Activated CD8-positive, alpha-beta memory T cell treated with anti-CD3 and anti-CD28 coated beads, Interleukin-2, amount 50 U/mL, for 1 hour (primary cell): ENCODE measurements around the gene SLC16A7.
"Not testable (repeated sequence)": the region's sequence is repeated elsewhere in the genome, so short reads cannot be mapped to it uniquely, and the experiment has no call there.

Source experiments
- DNase-seq: peaks from one replicate; pipeline ENCODE4 v3.0.0-alpha.2; 2020; ENCODE audit errors: extremely low read depth

SLC16A7 gene, protein sequence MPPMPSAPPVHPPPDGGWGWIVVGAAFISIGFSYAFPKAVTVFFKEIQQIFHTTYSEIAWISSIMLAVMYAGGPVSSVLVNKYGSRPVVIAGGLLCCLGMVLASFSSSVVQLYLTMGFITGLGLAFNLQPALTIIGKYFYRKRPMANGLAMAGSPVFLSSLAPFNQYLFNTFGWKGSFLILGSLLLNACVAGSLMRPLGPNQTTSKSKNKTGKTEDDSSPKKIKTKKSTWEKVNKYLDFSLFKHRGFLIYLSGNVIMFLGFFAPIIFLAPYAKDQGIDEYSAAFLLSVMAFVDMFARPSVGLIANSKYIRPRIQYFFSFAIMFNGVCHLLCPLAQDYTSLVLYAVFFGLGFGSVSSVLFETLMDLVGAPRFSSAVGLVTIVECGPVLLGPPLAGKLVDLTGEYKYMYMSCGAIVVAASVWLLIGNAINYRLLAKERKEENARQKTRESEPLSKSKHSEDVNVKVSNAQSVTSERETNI

DNA sequence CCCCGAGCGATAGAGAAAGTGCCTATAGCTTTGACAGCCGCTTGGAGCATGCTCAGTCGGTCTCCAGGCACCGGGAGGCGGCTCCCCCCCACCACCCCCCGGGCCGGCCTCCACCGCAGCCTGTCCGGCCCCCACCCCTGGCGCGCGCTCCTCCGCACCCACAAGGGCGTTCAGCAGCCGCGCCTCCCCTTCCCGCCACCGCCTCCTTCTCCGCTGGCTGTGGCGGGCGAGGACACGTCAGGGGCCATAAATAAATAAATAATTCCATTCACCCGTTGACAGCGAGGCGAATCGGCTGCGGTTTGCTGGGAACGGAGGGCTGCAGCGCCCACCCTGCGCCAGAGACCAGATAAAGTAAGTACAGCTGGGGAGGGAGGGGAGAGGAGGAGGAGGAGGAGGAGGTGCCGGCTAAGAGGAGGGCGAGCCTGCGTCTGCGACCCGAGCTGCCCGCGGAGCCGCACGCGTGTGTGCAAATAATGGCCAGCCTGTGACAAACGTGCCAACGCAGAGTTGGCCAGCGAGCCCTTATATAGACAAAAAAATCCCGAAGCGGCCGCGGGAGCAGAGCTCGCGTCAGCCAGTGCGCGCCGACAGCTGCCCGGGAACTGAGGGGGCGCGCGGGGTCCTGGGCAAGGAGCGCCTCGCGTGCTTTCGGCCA is at the start of gene SLC16A7:
Gene SLC16A7, plus strand, starts transcription at position 147 of the 658 bp plus-strand sequence. CDS start 108,773 bp downstream, outside the sequence.
- DNase-seq, result peak; percentile 67

DNA sequence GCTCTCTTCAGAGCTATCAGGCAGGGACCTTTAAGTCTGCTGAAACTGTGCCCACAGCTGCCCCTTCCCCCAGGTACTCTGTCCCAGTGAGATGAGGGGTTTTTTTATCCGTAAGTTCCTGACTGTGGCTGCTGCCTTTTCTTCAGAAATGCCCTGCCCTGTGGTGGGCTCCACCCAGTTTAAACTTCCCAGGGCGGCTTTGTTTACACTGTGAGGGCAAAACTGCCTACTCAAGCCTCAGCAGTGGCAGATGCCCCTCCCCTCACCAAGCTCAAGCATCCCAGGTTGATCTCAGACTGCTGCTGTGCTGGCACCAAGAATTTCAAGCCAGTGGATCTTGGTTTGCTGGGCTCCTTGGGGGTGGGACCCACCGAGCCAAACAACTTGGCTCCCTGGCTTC is 46.9 kb upstream of the SLC16A7 start:
- DNase-seq, result no peak

DNA sequence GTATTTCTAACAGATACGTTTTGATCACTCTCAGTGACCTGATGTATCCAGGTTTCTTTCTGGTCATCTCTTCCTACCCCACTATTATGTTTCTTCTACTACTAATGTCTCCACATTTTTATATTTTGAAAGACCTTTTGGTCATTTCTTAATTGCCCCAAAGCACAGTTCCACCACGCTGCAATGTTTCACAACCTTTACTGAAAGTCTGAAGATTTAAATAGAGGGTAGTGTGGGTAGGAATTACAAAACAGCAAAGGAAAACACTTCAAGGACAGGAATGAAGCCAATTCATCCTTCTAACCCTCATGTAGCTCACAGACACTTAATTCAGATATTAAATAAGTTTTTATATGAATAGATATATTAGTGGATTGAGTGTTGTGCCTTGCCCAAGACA is 36.1 kb upstream of the SLC16A7 start:
- no peak for DNase-seq

DNA sequence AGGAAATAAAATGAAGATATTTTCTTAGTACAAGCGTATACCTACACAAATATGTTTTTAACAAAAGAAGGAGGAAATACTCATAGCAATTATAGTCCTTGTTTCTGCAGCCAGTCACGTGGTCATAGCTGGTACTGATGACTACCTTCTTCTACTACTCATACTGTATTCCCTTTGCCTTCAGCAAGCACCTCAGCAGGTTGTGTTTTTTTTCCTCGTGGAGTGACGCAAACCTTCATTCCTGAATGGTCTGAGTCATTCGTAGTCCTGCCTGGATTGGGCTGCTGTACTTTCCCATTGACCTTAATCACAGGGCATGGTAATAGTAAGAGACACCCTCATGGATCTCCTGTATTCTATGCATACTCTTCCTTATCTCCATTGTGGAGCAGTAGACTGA is 25.7 kb upstream of the SLC16A7 start:
- DNase-seq, result no peak

DNA sequence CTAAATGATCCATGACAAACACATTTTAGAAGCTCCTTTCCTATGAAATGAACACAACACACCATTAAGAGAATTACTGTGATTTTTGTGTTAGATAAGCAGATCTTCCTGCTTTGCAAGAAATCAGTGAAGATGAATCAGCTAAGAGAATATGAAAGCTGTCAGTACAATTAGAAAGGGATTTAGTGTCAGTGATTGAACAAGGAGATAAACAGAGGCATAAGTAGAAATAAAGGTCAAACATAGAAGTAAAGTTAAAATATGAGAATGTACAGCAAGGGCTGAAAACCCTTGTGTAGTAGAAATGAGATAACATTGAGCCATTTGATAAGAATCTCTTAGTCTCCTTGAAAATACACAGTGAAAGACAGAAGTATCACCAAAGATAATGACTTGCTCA is 21.4 kb upstream of the SLC16A7 start:
- DNase-seq, result no peak

DNA sequence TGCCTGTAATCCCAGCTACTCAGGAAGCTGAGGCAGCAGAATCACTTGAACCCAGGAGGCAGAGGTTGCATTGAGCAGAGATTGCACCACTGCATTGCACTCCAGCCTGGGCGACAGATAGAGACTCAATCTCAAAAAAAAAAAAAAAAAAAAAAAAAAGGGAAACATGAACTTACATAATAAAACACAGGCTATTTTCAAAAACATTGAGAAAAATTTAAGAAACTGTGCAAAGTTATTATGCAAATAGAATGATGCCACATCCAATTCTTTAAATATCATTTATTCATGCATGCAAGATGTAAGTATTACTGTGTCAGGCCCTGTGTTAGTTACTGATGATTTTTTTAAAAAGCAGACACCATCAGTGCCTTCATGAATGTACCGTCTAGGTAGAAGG is 20.0 kb upstream of the SLC16A7 start:
- DNase-seq, result no peak

DNA sequence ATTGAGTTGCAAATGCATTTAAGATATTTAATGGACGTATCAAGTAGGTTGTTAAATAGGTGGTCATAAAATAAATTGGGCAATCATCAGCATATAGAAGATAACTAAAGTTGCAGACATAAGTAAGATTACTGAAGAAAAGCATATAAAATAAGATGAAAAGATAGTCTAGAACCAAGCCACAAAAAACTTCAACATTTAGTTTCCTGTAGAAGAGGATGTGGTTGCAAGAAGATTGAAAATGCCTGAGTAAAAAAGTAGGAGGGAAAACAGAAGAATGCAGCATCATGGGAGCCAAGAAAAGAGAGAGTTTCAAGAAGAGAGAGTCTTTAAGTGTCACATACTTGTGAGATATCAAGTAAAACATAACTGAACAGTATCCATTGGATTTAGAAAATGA is 17.6 kb upstream of the SLC16A7 start:
- DNase-seq, result no peak

DNA sequence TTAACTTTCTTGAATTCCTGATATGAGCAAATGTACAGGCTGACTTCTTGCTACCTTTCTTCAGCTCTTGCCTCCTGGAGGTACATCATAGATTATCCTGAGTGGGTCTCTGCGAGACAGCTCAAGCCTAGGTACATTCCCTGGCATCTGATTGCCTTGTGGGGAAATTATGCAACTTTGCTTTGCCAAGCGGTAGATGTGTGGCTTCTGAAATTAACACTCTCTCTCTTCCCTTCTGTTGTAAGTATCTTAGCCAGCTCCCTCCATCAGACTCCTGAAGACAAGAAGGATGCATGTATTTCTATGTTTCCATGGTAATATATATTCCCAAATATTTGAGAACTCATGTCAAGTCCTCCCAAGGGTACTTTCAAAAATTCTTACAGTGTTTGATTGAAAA is 16.2 kb upstream of the SLC16A7 start:
- DNase-seq, result no peak

DNA sequence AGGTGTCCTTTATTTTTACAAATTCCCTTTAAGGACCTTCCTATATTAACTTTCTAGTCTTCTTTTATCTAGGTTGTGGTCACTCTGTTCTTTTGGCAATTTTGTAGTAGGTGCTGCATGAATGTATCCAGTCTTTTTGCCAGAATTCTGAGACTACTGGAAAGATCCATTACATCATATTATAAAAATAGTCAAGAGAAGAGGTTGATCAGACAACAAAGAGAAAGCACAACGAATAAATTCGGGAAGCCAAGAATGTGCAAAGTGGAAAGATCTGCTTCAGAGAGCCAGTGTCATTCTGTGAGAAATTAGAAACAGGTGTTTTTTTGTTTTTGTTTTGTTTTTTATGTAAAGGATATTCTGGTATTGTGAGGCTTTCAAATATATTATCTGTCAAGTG is 15.8 kb upstream of the SLC16A7 start:
- no peak for DNase-seq

DNA sequence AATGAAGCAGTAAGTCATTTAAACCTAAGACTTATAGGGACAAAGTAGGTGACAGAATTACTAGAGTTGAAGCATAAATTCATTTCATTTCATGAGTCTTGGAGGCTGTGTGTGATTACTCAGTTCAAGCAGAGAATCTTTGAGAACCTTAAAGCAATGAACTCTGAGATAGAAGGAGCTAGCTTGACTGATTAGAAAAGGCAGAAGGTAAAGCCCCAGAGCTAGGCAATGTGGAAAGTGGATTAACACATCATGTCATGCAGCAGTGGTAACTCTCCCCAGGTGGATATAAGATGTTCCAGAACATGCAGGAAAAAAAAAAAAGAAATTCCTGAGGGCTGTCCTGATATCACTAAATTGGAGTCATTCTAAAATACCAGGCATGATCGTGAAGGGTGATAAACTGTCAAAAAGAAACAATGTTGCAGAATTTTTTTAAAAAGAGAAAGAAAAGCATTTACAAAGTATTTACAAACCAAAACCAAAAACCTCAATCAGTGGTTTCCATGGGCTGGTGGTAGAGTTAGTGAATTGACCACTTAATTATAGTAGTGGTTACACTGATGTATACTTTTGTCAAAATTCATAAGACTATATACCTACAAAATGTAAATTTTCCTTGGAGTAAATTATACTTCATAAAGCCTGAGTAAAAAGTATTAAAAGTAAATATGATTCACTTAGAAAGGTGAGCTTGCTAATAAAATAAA is 12.7 kb upstream of the SLC16A7 start:
- DNase-seq, result no peak

DNA sequence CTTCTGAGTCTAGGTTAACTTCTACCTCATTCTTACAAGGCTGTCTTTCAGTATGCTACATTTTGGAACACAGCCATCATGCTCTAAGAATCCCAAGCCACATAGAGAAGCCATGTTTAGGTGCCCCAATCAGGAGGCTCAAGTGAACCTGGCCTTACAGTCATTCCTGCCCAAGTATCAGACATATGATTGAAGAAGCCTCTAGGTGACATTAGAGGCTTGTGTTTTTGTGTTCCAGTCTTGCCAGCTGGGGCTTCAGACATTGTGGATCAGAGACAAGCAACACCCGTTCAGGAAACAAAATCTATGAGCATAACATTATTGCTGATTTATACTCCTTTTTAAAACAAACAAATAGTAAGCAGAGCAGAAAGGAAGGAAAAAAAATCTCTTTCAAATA is 8.1 kb upstream of the SLC16A7 start:
- no peak for DNase-seq

DNA sequence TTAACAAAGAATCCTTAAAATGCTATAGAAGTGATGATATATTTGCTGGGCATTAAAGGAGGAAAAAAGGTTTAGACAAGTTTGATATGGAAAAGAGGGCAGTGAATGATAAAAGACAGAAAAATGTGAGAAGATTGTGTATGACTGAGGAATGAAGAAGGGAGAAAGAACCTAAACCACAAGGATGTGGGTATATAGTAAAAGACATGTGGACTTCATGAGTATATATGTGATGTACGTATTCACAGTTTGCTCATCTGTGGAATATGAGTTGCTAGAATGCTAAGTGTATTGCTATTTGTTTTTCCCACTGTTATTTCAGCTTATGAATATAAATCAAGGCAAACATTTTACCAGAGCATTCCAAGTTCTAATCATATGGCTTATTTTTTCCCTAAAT is 2.1 kb upstream of the SLC16A7 start:
- DNase-seq, result no peak

DNA sequence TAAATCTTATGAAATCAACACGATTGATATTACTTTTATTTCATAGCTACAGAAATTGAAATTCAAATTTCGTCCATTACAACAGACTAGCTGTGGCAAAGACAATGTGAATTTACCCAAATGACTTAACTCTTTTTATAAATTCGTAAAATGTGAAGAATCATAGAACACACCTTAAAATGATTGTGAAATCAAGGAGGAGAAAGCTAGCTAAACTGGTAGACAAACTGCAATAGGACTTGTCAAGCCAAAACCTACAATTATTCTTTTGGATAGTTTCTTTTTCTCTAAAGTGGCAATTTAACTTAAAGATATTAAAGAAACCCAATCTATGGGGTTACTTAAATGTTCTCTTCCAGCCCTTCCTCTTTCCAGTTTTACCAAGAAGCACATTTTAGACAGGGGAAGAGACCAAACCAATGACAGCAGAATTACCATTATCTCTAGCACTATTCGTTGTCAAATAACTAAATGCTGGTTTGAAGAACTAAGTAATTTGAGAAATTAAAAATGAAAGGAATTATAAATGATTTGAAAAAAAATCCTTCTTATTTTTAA is 807 bp upstream of the SLC16A7 start:
- no peak for DNase-seq

DNA sequence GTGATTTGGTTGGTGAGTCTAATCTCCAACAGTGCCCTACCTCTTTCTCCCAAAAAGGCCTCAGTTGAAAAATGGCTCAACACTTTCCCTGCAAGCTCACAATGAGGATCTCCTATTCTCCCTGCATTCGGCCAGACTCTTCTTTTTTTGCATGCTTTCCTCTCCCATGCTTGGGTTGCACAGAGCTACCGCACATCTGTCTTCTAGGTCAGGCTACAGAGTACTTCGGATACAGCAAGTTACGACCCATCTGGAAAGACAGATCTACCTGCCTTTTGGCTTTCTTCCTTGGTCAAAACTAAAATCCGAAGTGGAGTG is 305 bp upstream of the SLC16A7 start:
- no peak for DNase-seq

DNA sequence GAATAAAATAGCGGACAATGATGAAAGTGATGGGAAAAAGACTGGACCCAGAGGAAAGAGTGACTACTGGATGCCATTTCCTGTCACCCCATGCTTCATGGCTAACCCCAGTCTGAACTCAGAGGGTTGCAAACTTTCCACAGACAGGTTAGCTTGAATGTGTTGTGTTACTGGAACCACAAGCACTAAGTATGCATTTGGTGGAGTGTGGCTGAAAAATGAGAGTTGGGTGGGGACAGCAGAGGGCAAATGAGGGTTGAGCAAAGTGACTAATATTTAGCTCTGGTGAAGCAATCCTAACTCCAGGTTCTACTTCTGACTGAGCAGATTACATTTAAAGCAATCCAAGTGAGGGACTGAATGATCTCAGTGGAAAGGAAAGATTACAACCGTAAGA is 1.6 kb downstream of the SLC16A7 start:
- DNase-seq, result peak; percentile 42

DNA sequence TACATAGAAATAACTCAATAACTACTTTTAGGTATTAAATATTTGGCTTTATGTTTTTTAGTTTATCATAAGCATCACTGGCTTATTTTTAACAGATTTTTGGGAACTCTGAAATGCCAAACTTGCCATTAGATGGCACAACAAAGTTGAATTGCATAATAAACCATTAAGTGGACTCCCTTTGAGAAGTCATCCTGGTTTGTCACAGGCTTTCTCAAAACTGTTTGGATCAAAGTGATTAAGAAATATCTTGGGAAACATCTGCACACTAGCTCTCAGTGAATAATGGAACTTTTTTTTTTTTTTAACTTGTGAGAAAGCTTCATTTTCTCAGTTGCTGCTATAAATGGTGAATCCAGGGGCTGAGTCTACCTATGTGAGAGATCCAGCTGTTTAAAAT is 4.3 kb downstream of the SLC16A7 start:
- no peak for DNase-seq

DNA sequence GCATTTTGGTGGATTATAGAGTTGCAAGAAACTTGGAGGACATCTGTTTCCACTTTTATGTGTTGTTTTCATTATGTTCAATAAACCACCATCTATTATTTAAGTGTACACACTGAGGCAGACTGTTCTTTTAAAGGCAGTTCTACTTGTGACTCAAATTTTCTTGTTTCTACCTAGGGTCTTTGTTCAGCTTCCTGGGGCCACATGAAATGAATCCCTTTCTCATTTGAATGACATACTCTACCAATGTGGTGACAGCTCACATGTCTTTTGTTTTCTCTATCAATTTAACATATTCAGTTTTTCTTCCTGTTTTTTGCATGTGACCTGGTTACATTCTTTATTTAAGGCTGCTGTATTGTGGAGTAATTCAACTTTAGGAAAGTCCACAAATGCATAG is 7.9 kb downstream of the SLC16A7 start:
- no peak for DNase-seq

DNA sequence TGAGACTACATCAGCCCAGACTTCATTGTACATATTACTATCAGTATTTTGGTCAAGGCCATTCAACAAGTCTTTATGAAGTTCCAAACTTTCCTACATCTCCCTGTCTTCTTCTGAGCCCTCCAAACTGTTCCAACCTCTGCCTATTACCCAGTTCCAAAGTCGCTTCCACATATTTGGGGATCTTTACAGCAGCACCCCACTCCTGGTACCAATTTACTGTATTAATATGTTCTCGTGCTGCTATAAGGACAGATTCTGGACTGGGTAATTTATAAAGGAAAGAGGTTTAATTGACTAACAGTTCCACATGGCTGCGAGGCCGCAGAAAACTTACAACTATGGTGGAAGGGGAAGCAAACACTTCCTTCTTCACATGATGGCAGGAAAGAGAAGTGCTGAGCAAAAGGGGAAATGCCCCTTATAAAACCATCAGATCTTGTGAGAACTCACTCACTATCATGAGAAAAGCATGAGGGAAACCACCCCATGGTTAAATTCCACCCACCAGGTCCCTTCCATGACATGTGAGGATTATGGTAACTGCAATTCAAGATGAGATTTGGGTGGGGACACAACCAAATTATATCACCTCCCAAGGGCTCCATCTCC is 17.1 kb downstream of the SLC16A7 start:
- DNase-seq, result not testable (repeated sequence)

DNA sequence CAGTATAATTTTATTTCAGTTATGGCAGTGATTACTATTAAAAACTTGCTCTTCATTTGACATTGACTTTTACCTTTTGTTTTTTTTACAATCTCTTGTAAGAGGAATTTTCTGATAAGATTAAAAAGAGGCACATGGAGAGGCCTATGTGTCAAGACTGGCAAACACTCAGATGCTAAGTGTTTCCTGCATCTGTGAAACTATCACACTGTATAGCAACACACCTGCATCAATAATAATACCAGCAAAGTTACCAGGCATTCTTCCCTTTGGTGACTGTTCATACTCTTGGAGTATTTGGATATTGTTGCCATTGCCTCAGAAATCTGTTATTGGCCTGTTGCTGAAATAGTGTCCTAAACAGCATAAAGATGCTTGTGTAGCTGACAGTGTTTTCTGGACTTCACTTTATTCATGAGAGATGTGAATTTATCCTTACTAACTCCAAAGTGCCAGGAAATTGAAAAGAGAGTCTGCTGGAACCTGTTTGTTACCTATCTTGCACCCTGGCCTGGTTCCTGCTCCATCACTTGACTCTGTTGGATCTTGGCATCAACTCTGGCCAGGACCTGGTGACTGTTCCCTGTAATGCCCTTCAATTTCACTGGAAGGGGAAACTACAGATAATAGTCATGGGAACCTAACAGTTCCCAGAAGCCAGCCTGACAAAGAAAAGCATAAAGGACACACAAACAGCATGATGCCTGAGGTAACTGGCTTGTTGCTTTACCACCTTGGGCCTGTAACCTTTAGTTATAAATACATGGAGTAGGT is 19.8 kb downstream of the SLC16A7 start:
- DNase-seq, result no peak

DNA sequence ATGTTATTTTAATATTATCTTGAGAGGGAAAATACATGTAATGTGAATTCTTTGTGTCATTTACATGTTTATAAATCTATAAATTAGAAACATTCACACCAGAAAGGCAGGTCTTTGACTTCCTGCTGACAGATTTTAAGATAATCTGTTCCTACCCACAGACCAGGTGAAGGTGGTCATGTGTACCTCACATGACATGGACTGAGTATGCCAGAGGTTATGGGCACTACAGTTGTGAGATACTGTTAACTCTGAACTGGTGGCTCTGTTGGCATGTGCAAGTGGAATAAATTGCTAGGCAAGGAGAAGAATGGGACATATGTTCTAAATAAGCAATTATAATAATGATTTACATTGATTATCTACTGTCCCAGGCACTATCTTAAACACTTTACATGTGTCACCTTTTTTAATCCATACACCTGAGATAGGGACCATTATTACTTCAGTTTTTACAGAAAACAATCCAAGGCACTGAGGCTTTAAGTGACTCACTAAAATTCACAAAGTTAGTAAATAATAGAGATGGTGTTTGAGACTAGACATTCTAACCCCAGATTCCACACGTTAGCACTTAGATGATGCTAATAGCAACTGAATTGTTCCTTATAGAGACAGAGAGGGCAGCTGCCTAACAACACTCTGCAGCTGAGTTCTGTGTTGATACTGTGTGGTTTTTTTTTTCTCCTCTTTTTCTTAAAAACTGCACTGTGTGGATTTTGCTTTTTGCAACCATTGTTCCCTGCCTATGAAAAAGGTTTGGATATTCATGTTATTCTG is 23.8 kb downstream of the SLC16A7 start:
- DNase-seq, result no peak

DNA sequence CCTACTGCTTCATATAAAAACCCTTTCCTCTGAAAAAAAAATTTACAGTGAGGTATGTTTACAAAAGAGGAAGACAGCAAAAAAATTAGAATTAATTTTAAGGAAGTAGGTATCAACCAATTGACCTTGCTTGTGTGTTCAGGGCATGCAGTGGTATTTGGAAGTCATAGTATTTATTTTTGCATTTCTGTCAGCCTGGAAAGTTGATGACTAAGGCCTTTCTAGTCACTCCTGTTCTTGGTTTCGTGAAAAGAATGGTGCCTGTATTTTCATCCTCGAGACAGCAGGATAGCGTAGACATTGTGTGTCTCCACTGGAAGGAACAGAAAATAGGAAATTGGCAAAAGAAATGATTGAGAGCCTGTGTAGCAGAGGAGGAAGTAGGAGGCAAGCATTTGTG is 24.5 kb downstream of the SLC16A7 start:
- no peak for DNase-seq
